ENCODE results near the gene DNAJC11. TPM values are rescaled to one million over a fixed set of nuclear protein-coding genes. Genes with fewer than 3 reads are reported as not detected.
"Not testable (repeated sequence)": the region's sequence is repeated elsewhere in the genome, so short reads cannot be mapped to it uniquely, and the experiment has no call there.

Gene DNAJC11
- total RNA-seq, 3 donors from 2014 or later (not counting 1 experiment from before 2014, with no cell fraction given): 28.7 to 40.1 (median 36.2) TPM

DNA sequence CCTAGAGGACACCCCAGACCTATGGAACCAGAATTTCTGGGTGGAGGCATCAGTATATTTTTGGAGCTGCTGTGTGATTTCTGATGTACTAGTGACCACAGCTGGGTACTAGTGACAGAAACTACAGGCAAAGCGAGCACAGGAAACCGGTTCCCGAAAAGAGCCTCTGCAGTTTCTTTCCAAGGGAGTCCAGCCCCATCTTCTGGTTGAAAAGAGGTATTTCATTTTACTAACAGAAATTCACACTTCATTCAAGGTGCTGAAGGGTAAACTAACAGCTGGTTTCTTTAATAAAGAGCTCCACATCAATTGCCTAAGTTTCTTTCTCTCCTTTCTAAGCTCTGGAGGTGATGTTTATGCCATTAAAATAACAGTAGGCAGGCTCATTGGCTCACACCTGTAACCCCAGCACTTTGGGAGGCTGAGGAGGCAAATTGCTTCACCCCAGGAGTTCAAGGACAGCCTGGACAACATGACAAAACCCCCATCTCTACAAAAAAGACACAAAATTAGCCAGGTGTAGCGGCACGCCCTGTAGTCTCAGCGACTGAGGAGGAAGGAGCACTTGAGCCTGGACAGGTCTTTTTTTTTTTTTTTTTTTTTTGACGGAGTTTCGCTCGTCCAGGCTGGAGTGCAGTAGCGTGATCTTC is 55.0 kb downstream of the DNAJC11 start:
- no peak overlapping the region for H3K4me3 Mint-ChIP-seq
- Histone ChIP-seq H3K4me3 (ENCODE audit: low read length) (no peak overlapping the region), H3K27me3 (ENCODE audit: control insufficient read depth, insufficient read depth, low read length) (no peaks in the 10 kb centered on the region), H3K36me3 (ENCODE audit: control insufficient read depth, insufficient read depth, low read length) (peaks cover 11% of the 10 kb centered on the region), H3K27ac (ENCODE audit: low read length) (no peak overlapping the region), H3K4me1 (ENCODE audit: control insufficient read depth, insufficient read depth, low read length) (no peaks in the 10 kb centered on the region), H3K9me3 (ENCODE audit: control insufficient read depth, insufficient read depth, low read length) (no peaks in the 10 kb centered on the region)
- TF ChIP-seq, protein P1, sequence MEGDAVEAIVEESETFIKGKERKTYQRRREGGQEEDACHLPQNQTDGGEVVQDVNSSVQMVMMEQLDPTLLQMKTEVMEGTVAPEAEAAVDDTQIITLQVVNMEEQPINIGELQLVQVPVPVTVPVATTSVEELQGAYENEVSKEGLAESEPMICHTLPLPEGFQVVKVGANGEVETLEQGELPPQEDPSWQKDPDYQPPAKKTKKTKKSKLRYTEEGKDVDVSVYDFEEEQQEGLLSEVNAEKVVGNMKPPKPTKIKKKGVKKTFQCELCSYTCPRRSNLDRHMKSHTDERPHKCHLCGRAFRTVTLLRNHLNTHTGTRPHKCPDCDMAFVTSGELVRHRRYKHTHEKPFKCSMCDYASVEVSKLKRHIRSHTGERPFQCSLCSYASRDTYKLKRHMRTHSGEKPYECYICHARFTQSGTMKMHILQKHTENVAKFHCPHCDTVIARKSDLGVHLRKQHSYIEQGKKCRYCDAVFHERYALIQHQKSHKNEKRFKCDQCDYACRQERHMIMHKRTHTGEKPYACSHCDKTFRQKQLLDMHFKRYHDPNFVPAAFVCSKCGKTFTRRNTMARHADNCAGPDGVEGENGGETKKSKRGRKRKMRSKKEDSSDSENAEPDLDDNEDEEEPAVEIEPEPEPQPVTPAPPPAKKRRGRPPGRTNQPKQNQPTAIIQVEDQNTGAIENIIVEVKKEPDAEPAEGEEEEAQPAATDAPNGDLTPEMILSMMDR (IDR thresholded peaks at IDR 0.05): peak; percentile 59
- ATAC-seq (peak; percentile 59 to 80 (median 75)), DNase-seq (peak in 1 of 2 donors; percentile 70)
- no peaks in the 10 kb centered on the region for H3K27me3 Mint-ChIP-seq (ENCODE audit: low read depth in 2 of 2)
- intact Hi-C loops (cut with micrococcal nuclease): loop anchor here (1.0 kb wide), 2 partner anchors 92 to 160 kb away; partner anchors contain the start of gene NOL9
- WGBS (ENCODE audit: insufficient coverage): 69% methylated on average over 10 of the region's 10 CpGs
- H3K27ac Mint-ChIP-seq: no peak overlapping the region
- no peaks in the 10 kb centered on the region for H3K36me3 Mint-ChIP-seq
- H3K4me1 Mint-ChIP-seq: no peaks in the 10 kb centered on the region
- no peaks in the 10 kb centered on the region for H3K9me3 Mint-ChIP-seq

DNA sequence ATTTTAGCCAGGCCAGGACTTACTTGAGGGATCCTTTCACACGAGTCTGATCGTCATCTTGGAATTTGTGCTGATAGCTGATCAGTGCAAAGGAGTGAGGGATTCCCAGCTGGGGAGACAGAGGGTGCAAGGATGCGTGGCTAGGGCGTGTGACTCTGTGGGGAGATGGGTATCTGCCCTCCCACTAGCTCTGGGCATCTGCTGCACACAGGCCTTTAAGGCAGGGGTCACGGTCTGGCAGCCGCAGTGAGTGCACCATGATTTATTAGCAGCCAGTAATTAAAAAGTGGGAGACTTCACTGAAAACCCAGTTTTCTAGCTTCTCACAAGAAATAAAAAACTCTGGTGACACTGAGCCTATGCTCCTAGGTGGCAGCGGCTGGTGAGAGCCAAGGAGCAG is 56.6 kb downstream of the DNAJC11 start:
- Histone ChIP-seq H3K27me3 (ENCODE audit: control insufficient read depth, insufficient read depth, low read length) (no peaks in the 10 kb centered on the region), H3K27ac (ENCODE audit: low read length) (no peak overlapping the region), H3K4me3 (ENCODE audit: low read length) (no peak overlapping the region), H3K4me1 (ENCODE audit: control insufficient read depth, insufficient read depth, low read length) (no peaks in the 10 kb centered on the region), H3K36me3 (ENCODE audit: control insufficient read depth, insufficient read depth, low read length) (peaks cover 14% of the 10 kb centered on the region), H3K9me3 (ENCODE audit: control insufficient read depth, insufficient read depth, low read length) (no peaks in the 10 kb centered on the region)
- DNase-seq (no peak), ATAC-seq (no peak)
- H3K27me3 Mint-ChIP-seq (ENCODE audit: low read depth in 2 of 2): no peaks in the 10 kb centered on the region
- intact Hi-C loops (cut with micrococcal nuclease): no loop called here
- no peaks in the 10 kb centered on the region for H3K9me3 Mint-ChIP-seq
- H3K27ac Mint-ChIP-seq: no peak overlapping the region
- no peaks in the 10 kb centered on the region for H3K36me3 Mint-ChIP-seq
- TF ChIP-seq, protein P1 (IDR thresholded peaks at IDR 0.05): no peak
- 93% methylated on average over 7 of the region's 7 CpGs for WGBS (ENCODE audit: insufficient coverage)
- H3K4me3 Mint-ChIP-seq: no peak overlapping the region
- no peaks in the 10 kb centered on the region for H3K4me1 Mint-ChIP-seq

DNA sequence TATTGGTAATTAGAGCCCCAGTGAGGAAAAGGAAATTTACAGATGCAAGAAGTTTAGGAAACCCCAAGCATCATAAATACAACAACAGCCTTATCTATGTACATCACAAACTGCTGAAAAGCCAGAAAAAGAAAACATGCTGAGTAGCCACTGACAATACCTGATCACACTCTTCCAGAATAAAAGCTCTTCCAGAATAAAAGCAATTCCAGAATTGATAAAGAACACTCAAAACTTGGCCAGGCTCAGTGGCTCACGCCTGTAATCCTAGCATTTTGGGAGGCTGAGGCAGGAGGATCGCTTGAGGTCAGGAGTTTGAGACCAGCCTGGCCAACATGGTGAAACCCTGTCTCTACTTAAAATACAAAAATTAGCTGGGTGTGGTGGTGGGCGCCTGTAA is 60.7 kb downstream of the DNAJC11 start:
- H3K27ac ChIP-seq (ENCODE audit: low read length); H3K9me3 ChIP-seq (ENCODE audit: control insufficient read depth, insufficient read depth, low read length); H3K27ac Mint-ChIP-seq; intact Hi-C loops (cut with micrococcal nuclease); H3K4me3 Mint-ChIP-seq; H3K9me3 Mint-ChIP-seq; H3K4me1 Mint-ChIP-seq; H3K27me3 ChIP-seq (ENCODE audit: control insufficient read depth, insufficient read depth, low read length); H3K36me3 Mint-ChIP-seq; ATAC-seq; H3K27me3 Mint-ChIP-seq (ENCODE audit: low read depth in 2 of 2); H3K4me1 ChIP-seq (ENCODE audit: control insufficient read depth, insufficient read depth, low read length); DNase-seq; H3K4me3 ChIP-seq (ENCODE audit: low read length): not testable (repeated sequence)
- 94% methylated on average over 2 of the region's 3 CpGs for WGBS (ENCODE audit: insufficient coverage)
- H3K36me3 ChIP-seq (ENCODE audit: control insufficient read depth, insufficient read depth, low read length): peaks cover 42% of the 10 kb centered on the region

DNA sequence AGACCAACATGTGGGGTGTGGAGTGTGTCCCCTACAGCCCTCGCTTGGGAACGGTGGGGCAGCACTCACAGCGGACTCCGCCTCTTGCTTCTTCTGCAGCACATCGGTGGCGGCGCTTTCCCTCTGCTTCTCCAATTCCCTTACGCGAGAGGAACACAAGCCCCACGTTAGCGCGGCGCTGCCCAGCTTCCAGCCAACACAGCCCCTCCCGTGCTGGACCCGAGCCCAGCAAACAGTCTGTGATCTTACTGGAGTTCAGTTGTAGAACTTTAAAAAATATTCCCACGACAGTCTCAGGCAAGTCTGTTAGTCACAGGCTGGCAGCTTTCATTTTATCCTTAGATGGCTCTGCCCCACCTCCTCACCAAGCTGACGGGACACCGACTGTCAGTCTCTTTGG is 63.4 kb downstream of the DNAJC11 start:
- no peak overlapping the region for H3K27ac ChIP-seq (ENCODE audit: low read length)
- Mint-ChIP-seq H3K27ac (no peak overlapping the region), H3K27me3 (ENCODE audit: low read depth in 2 of 2) (no peaks in the 10 kb centered on the region), H3K4me1 (no peaks in the 10 kb centered on the region), H3K36me3 (no peaks in the 10 kb centered on the region), H3K4me3 (no peak overlapping the region), H3K9me3 (no peaks in the 10 kb centered on the region)
- TF ChIP-seq, protein P1 (IDR thresholded peaks at IDR 0.05): no peak
- no peak overlapping the region for H3K4me3 ChIP-seq (ENCODE audit: low read length)
- no peaks in the 10 kb centered on the region for H3K27me3 ChIP-seq (ENCODE audit: control insufficient read depth, insufficient read depth, low read length)
- no peaks in the 10 kb centered on the region for H3K4me1 ChIP-seq (ENCODE audit: control insufficient read depth, insufficient read depth, low read length)
- no peaks in the 10 kb centered on the region for H3K9me3 ChIP-seq (ENCODE audit: control insufficient read depth, insufficient read depth, low read length)
- H3K36me3 ChIP-seq (ENCODE audit: control insufficient read depth, insufficient read depth, low read length): peaks cover 49% of the 10 kb centered on the region
- ATAC-seq (no peak), DNase-seq (no peak)
- intact Hi-C loops (cut with micrococcal nuclease): no loop called here
- WGBS (ENCODE audit: insufficient coverage): 96% methylated on average over 18 of the region's 18 CpGs

Data from natural killer cell (primary cell).